Uterus (tissue), 2 donors: ENCODE data around the gene NAP1L4.

ENCODE experiments used
- POLR2A ChIP-seq, 2 donors: fragments of 450-650 bp; IDR thresholded peaks; one replicate each; pipeline ENCODE4 v1.6.1; 2016; ENCODE audit warnings: antibody characterized with exemption in 2 of 2, mild to moderate bottlenecking in 1 of 2, moderate library complexity in 1 of 2
- TF ChIP-seq, protein P1 (sequence below), 4 experiments: fragments of 200-600 bp in 2 of 4; fragments of 450-650 bp in 2 of 4; sonication (generic) in 2 of 4; IDR thresholded peaks; one replicate each; pipeline ENCODE4 v1.5.1; 2016 to 2019; ENCODE audit warnings: antibody characterized with exemption in 4 of 4, mild to moderate bottlenecking in 2 of 4, moderate library complexity in 1 of 4

DNA sequence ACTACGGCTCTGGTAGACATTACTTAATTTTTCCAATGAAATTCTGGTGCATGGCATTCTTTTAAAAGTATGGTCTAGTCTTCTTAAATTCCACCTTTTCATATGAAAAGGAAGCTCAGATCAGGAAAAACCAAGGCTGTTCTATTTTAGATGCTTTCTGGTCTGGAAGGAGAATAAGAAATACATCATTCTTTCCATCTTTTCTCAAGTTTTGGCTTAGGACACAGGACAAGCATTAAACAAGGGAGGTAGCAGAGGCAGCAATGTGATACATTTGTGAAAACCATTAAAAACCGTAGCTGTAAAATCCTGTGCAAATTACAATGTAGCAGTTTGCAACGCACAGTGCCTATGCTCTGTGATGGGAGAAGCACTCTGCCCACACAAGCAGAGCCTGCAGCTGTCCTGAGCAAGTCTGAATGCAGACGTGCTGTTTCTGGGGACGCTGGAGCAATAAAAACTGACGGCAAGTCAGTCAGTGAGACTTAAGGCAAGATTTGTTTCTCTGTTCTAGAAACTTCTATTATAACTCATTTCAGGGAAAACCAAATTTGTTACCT lies 23.7 kb downstream of the NAP1L4 start:
- TF ChIP-seq POLR2A (IDR thresholded peaks at IDR 0.05), result no peak
- TF ChIP-seq, protein P1, sequence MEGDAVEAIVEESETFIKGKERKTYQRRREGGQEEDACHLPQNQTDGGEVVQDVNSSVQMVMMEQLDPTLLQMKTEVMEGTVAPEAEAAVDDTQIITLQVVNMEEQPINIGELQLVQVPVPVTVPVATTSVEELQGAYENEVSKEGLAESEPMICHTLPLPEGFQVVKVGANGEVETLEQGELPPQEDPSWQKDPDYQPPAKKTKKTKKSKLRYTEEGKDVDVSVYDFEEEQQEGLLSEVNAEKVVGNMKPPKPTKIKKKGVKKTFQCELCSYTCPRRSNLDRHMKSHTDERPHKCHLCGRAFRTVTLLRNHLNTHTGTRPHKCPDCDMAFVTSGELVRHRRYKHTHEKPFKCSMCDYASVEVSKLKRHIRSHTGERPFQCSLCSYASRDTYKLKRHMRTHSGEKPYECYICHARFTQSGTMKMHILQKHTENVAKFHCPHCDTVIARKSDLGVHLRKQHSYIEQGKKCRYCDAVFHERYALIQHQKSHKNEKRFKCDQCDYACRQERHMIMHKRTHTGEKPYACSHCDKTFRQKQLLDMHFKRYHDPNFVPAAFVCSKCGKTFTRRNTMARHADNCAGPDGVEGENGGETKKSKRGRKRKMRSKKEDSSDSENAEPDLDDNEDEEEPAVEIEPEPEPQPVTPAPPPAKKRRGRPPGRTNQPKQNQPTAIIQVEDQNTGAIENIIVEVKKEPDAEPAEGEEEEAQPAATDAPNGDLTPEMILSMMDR (IDR thresholded peaks at IDR 0.05), result no peak
